ENCODE results near the gene MGAT5.

DNA sequence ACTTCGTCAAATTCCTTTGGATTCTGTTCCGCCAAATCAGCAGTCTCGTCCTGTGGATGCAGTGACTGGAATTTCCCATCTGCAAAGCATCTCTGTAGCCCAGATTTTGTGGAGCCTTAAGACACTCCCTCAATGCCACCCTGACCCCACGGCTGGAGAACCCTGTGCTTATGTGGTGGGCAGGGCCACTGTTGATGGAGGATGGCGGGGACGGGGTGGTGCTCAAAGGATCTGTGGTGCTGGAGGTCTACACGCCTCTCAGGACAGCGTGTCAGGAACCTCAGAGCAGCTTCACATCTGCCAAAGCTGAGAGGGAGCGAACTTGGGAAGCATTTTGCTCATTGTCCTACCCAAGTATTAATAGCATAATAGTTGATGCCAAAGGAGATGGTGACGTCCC lies 200.1 kb downstream of the MGAT5 start:
- TF ChIP-seq, protein P1, sequence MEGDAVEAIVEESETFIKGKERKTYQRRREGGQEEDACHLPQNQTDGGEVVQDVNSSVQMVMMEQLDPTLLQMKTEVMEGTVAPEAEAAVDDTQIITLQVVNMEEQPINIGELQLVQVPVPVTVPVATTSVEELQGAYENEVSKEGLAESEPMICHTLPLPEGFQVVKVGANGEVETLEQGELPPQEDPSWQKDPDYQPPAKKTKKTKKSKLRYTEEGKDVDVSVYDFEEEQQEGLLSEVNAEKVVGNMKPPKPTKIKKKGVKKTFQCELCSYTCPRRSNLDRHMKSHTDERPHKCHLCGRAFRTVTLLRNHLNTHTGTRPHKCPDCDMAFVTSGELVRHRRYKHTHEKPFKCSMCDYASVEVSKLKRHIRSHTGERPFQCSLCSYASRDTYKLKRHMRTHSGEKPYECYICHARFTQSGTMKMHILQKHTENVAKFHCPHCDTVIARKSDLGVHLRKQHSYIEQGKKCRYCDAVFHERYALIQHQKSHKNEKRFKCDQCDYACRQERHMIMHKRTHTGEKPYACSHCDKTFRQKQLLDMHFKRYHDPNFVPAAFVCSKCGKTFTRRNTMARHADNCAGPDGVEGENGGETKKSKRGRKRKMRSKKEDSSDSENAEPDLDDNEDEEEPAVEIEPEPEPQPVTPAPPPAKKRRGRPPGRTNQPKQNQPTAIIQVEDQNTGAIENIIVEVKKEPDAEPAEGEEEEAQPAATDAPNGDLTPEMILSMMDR (IDR thresholded peaks at IDR 0.05), result no peak
- no peak for TF ChIP-seq POLR2A (IDR thresholded peaks at IDR 0.05)

All from uterus (tissue), 2 donors.